SK-N-SH (cell line): ENCODE data around the gene IPCEF1. TPM values are rescaled to one million over a fixed set of nuclear protein-coding genes. Genes with fewer than 3 reads are reported as not detected.

ENCODE experiments used
- CTCF ChIA-PET: fragments of 300-600, 350-600 bp; formaldehyde crosslinking; extraction: SDS; loops from one replicate; lab custom pipeline; 2021; lab: Yijun Ruan, JAX
- POLR2A ChIA-PET: fragments of 350-600 bp; sonication (Branson Sonifier 250); formaldehyde crosslinking; extraction: SDS; loops from one replicate; lab custom pipeline; 2020; ENCODE audit warnings: antibody characterized with exemption, inconsistent platforms; lab: Yijun Ruan, JAX
- DNase-seq: peaks from one replicate; pipeline ENCODE4 v3.0.0; 2012
- H2AFZ ChIP-seq: fragments of 200-600 bp; sonication (generic); 2 replicates; pipeline ENCODE4 v1.8.1; 2016; ENCODE audit warnings: antibody characterized with exemption, mild to moderate bottlenecking, low read depth
- H3F3A ChIP-seq: fragments of 200-600 bp; sonication (generic); replicated peaks from 2 replicates; pipeline ENCODE3; 2016; ENCODE audit warnings: antibody characterized with exemption, mild to moderate bottlenecking; ENCODE audit not compliant: insufficient read depth
- H3K27ac ChIP-seq, 2 experiments: fragments of 200-500 bp in 1 of 2; fragments of 200-600 bp in 1 of 2; sonication (Bioruptor generic) in 1 of 2; sonication (generic), shearing (Covaris generic) in 1 of 2; 2 replicates each; pipeline versions ENCODE4 v1.5.1 to v1.6.1; 2014 to 2016; ENCODE audit warnings: low read depth in 2 of 2, inconsistent platforms in 1 of 2, low read length in 1 of 2, mild to moderate bottlenecking in 1 of 2, mixed read lengths in 1 of 2
- H3K27me3 ChIP-seq: fragments of 200-600 bp; sonication (generic), shearing (Covaris generic); 2 replicates; pipeline ENCODE4 v1.6.1; 2016; ENCODE audit warnings: mixed run types; ENCODE audit not compliant: insufficient read depth
- H3K36me3 ChIP-seq, 2 experiments: fragments of 200-500 bp in 1 of 2; fragments of 200-600 bp in 1 of 2; sonication (Bioruptor generic) in 1 of 2; sonication (generic) in 1 of 2; replicated peaks in 1 of 2; 2 replicates each; pipeline versions ENCODE3 to v1.5.1; 2014 to 2016; ENCODE audit warnings: low read length in 1 of 2, mild to moderate bottlenecking in 1 of 2; ENCODE audit not compliant: insufficient read depth in 2 of 2, control insufficient read depth in 1 of 2
- H3K4me1 ChIP-seq, 2 experiments: fragments of 200-500 bp in 1 of 2; fragments of 200-600 bp in 1 of 2; sonication (Bioruptor generic) in 1 of 2; sonication (generic), shearing (Covaris generic) in 1 of 2; 2 replicates each; pipeline versions ENCODE4 v1.5.1 to v1.6.1; 2014 to 2016; ENCODE audit warnings: low read depth in 1 of 2, low read length in 1 of 2, mixed run types in 1 of 2; ENCODE audit not compliant: insufficient read depth in 2 of 2, control insufficient read depth in 1 of 2
- H3K4me2 ChIP-seq: fragments of 200-600 bp; sonication (generic), shearing (Covaris generic); 2 replicates; pipeline ENCODE4 v1.6.1; 2017; ENCODE audit warnings: mixed run types
- H3K4me3 ChIP-seq, 2 experiments: fragments of 200-500 bp in 1 of 2; fragments of 200-600 bp in 1 of 2; sonication (Bioruptor generic) in 1 of 2; sonication (generic), shearing (Covaris generic) in 1 of 2; 2 replicates each; pipeline versions ENCODE4 v1.5.1 to v1.8.1; 2014 to 2016; ENCODE audit warnings: low read depth in 2 of 2, inconsistent platforms in 1 of 2, low read length in 1 of 2, mild to moderate bottlenecking in 1 of 2, mixed read lengths in 1 of 2, moderate library complexity in 1 of 2
- H3K79me2 ChIP-seq: fragments of 200-600 bp; sonication (generic); 2 replicates; pipeline ENCODE4 v1.8.1; 2017; ENCODE audit warnings: mild to moderate bottlenecking; ENCODE audit not compliant: insufficient read depth
- H3K9ac ChIP-seq: fragments of 200-600 bp; sonication (generic); 2 replicates; pipeline ENCODE4 v1.6.1; 2017; ENCODE audit warnings: mixed run types
- H3K9me2 ChIP-seq: fragments of 200-600 bp; sonication (generic); 2 replicates; pipeline ENCODE4 v1.6.1; 2017; ENCODE audit warnings: mixed run types
- H3K9me3 ChIP-seq: fragments of 200-600 bp; sonication (generic); 2 replicates; pipeline ENCODE4 v1.6.1; 2017; ENCODE audit warnings: mixed run types, mild to moderate bottlenecking, moderate library complexity
- H4K20me1 ChIP-seq: fragments of 200-600 bp; sonication (generic); 2 replicates; pipeline ENCODE4 v1.6.1; 2017; ENCODE audit warnings: mild to moderate bottlenecking, mixed run types; ENCODE audit not compliant: insufficient read depth
- CTCF ChIP-seq: fragments of 200-600 bp; sonication (generic); IDR thresholded peaks from 2 replicates; pipeline ENCODE4 v1.6.1; 2017; ENCODE audit warnings: antibody characterized with exemption, mild to moderate bottlenecking, moderate library complexity
- ELF1 ChIP-seq: IDR thresholded peaks from 2 replicates; pipeline ENCODE4 v1.4.0; 2012
- EP300 ChIP-seq, 2 experiments: IDR thresholded peaks; 2 replicates each; pipeline versions ENCODE4 v1.4.0 to v1.6.1; 2012; ENCODE audit warnings: borderline replicate concordance in 1 of 2, low read depth in 1 of 2, low read length in 1 of 2
- EZH2phosphoT487 ChIP-seq: fragments of 200-600 bp; sonication (generic); IDR thresholded peaks from 2 replicates; pipeline ENCODE4 v1.6.1; 2017; ENCODE audit warnings: low read depth, mixed run types, mild to moderate bottlenecking, antibody characterized with exemption, moderate library complexity, borderline replicate concordance
- FOSL2 ChIP-seq: IDR thresholded peaks from 2 replicates; pipeline ENCODE4 v1.4.0; 2012; ENCODE audit warnings: low read depth, mild to moderate bottlenecking, moderate library complexity, borderline replicate concordance
- GABPA ChIP-seq: IDR thresholded peaks from 2 replicates; pipeline ENCODE4 v1.4.0; 2012; ENCODE audit warnings: low read depth, mild to moderate bottlenecking
- IRF3 ChIP-seq: fragments of 150-350 bp; IDR thresholded peaks from 2 replicates; pipeline ENCODE4 v1.6.1; 2016; ENCODE audit warnings: mild to moderate bottlenecking, low read depth, low read length
- MAX ChIP-seq: IDR thresholded peaks from 2 replicates; pipeline ENCODE4 v1.4.0; 2012; ENCODE audit warnings: low read depth
- MXI1 ChIP-seq: IDR thresholded peaks from 2 replicates; pipeline ENCODE4 v1.6.1; 2012; ENCODE audit warnings: mild to moderate bottlenecking, low read depth, low read length, improper control_type of control experiment
- NFIC ChIP-seq: IDR thresholded peaks from 2 replicates; pipeline ENCODE4 v1.4.0; 2012; ENCODE audit warnings: borderline replicate concordance
- POLR2AphosphoS5 ChIP-seq: IDR thresholded peaks from 2 replicates; pipeline ENCODE4 v1.6.1; 2012; ENCODE audit warnings: low read depth, low read length
- RAD21 ChIP-seq: IDR thresholded peaks from 2 replicates; pipeline ENCODE4 v1.6.1; 2012; ENCODE audit warnings: mild to moderate bottlenecking, low read length
- RCOR1 ChIP-seq: fragments of 150-350 bp; IDR thresholded peaks from 2 replicates; pipeline ENCODE4 v1.6.1; 2017; ENCODE audit warnings: antibody characterized with exemption, low read length
- REST ChIP-seq: IDR thresholded peaks from 2 replicates; pipeline ENCODE4 v1.6.1; 2012; ENCODE audit warnings: mild to moderate bottlenecking, low read depth, low read length, moderate library complexity
- RFX5 ChIP-seq: IDR thresholded peaks from 2 replicates; pipeline ENCODE4 v1.6.1; 2012; ENCODE audit warnings: mild to moderate bottlenecking, improper control_type of control experiment, low read length
- RXRA ChIP-seq: IDR thresholded peaks from 2 replicates; pipeline ENCODE4 v1.4.0; 2012; ENCODE audit warnings: low read depth, mild to moderate bottlenecking, borderline replicate concordance
- SIN3A ChIP-seq: IDR thresholded peaks from 2 replicates; pipeline ENCODE4 v1.6.1; 2012; ENCODE audit warnings: low read depth, mild to moderate bottlenecking, low read length, moderate library complexity, borderline replicate concordance
- USF1 ChIP-seq: IDR thresholded peaks from 2 replicates; pipeline ENCODE4 v1.4.0; 2012; ENCODE audit warnings: low read depth, borderline replicate concordance
- YY1 ChIP-seq: IDR thresholded peaks from 2 replicates; pipeline ENCODE4 v1.4.0; 2012; ENCODE audit warnings: low read depth, mild to moderate bottlenecking
- ZBTB33 ChIP-seq: IDR thresholded peaks from 2 replicates; pipeline ENCODE4 v1.4.0; 2012; ENCODE audit warnings: low read depth, borderline replicate concordance
- WGBS: methylation state at CpG from one replicate; pipeline ENCODE4 v1.1.6; 2017; ENCODE audit warnings: low lambda C conversion rate; 5-methylcytosine and 5-hydroxymethylcytosine counted together
- polyA plus RNA-seq, 3 experiments: library from polyadenylated mRNA; depleted of rRNA; stranded (reverse); fragments of >200 nt; gene quantifications; 2 replicates each; pipeline ENCODE4 v1.2.3, GENCODE V29; 2012

Gene IPCEF1
- polyA plus RNA-seq, 1 of the 3 experiments (the other 2 are of a cell fraction), result not detected

- Histone ChIP-seq H3K36me3 (no peaks in the 10 kb centered on the region), H3K4me2 (no peak overlapping the region), H3K27me3 (no peaks in the 10 kb centered on the region), H4K20me1 (no peaks in the 10 kb centered on the region), H3K4me1 (no peaks in the 10 kb centered on the region), H3K9me2 (no peaks in the 10 kb centered on the region), H3F3A (no peaks in the 10 kb centered on the region), H3K9ac (no peak overlapping the region), H2AFZ (no peak overlapping the region), H3K79me2 (no peaks in the 10 kb centered on the region), H3K4me3 (no peak overlapping the region), H3K27ac (no peak overlapping the region), H3K9me3 (no peaks in the 10 kb centered on the region)
- TF ChIP-seq RXRA (no peak), MXI1 (no peak), IRF3 (no peak), MAX (no peak), REST (no peak), USF1 (no peak), POLR2AphosphoS5 (no peak), GABPA (no peak), RCOR1 (no peak), RFX5 (no peak), EP300 (IDR thresholded peaks at IDR 0.05; ENCODE audit: borderline replicate concordance in 1 of 2, low read depth in 1 of 2, low read length in 1 of 2) (no peak), SIN3A (no peak), RAD21 (no peak), ELF1 (no peak), CTCF (no peak), ZBTB33 (no peak), FOSL2 (no peak), EZH2phosphoT487 (no peak), NFIC (no peak), YY1 (no peak)
- WGBS, result 72% methylated on average over 7 of the region's 7 CpGs
- CTCF ChIA-PET, result interaction anchor here (1.1 to 1.5 kb wide), 2 partner anchors 15 to 45 kb away, joined by 3 to 5 read pairs; no protein-coding TSS in a partner anchor
- POLR2A ChIA-PET, result no interaction called here
- DNase-seq, result no peak
Observed at GRCh38 chr6:154232013-154232910, 124.3 kb downstream of the IPCEF1 start.
